ENCODE measurements around the gene TP53TG3D. TPM values are rescaled to one million over a fixed set of nuclear protein-coding genes. Genes with fewer than 3 reads are reported as not detected.
"Not testable (repeated sequence)": the region's sequence is repeated elsewhere in the genome, so short reads cannot be mapped to it uniquely, and the experiment has no call there.

The TP53TG3D gene, protein sequence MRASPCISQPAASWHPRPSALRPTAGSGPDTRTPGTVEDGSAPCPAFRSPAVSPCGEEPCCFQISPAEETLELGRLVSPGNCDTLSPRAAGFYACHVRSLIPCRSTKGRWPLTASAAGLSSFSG
- not detected in 2 replicates for polyA plus RNA-seq
- polyA minus RNA-seq: not detected in 2 replicates

DNA sequence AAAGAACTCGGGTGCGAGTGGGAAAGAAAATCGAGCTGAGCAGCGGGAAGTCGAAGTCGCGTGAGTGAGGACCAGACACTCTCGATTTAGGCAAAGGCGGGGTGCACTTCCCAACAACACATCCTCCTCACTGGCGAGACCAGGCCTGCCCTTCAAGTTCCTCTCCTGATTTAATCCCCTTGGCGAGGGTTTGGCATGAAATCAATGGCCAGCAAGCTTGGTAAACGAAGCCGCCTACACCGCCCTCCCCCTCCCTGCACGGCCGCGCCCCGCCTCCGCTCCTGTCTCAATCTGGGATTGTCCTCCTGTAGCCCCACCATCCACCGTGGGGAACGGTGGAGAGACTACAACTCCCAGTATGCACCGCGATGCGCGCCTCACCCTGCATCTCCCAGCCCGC, at the start of gene TP53TG3D:
Gene TP53TG3D, plus strand, starts transcription at position 301 of the 400 bp plus-strand sequence. Its CDS starts 68 bp downstream, at position 369.
- not testable (repeated sequence) for H3K27ac ChIP-seq (ENCODE audit: low read length); H3K9me2 ChIP-seq (ENCODE audit: insufficient read depth, low read length); H3K36me3 ChIP-seq (ENCODE audit: insufficient read depth, low read length); H3K4me3 ChIP-seq (ENCODE audit: low read length); H3K4me2 ChIP-seq (ENCODE audit: low read length); H3K79me2 ChIP-seq (replicated peaks; ENCODE audit: insufficient read depth, low read length); H3K27me3 ChIP-seq (ENCODE audit: insufficient read depth, low read depth, low read length); H3K9ac ChIP-seq (ENCODE audit: low read length); H2AFZ ChIP-seq (ENCODE audit: low read depth, low read length); H3F3A ChIP-seq (ENCODE audit: insufficient read depth, low read length, poor library complexity, severe bottlenecking); H3K9me3 ChIP-seq (ENCODE audit: low read length); H4K20me1 ChIP-seq (ENCODE audit: insufficient read depth)

DNA sequence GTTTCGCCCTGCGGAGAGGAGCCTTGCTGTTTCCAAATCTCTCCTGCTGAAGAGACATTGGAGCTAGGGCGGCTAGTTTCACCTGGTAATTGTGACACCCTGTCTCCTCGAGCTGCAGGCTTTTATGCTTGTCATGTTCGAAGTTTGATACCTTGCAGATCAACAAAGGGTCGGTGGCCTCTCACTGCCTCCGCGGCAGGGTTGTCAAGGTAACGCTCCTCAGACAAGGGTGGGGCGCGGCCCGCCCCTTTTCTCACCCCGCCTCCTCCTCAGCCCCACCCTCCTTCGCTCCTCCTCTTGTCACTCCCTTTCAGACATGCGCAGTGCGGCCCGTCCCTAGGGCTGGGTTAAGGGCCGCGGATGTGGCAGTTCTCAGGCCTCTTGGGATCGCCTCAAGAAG, 421 bp downstream of the TP53TG3D start:
- not testable (repeated sequence) for H3K9me3 ChIP-seq (ENCODE audit: low read length); H3F3A ChIP-seq (ENCODE audit: insufficient read depth, low read length, poor library complexity, severe bottlenecking)

DNA sequence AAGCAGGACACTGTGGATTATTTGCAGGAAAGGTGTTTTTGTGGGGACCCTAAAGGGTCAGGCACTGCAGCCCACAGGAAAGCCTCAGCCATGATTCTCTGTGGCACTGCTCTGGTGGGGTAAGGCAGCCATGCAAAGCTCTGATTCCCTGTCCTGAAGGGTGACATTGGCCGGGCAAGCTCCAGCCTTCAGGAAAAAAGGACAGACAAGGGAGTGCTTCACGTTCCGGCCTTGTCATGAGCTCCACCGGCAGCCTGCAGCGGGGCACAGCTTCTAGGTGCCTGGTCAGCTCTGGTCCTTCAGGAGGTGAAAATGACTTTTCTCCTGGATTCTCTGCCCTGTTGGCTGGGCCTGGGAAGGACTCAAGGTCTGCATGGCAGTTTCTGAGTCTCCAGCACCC, 8.4 kb downstream of the TP53TG3D start:
- not testable (repeated sequence) for H3K9me2 ChIP-seq (ENCODE audit: insufficient read depth, low read length); H3K36me3 ChIP-seq (ENCODE audit: insufficient read depth, low read length); H4K20me1 ChIP-seq (ENCODE audit: insufficient read depth); H3K27me3 ChIP-seq (ENCODE audit: insufficient read depth, low read depth, low read length); H3K4me2 ChIP-seq (ENCODE audit: low read length); H3F3A ChIP-seq (ENCODE audit: insufficient read depth, low read length, poor library complexity, severe bottlenecking); H3K9ac ChIP-seq (ENCODE audit: low read length); H3K4me3 ChIP-seq (ENCODE audit: low read length); H3K9me3 ChIP-seq (ENCODE audit: low read length); H3K79me2 ChIP-seq (replicated peaks; ENCODE audit: insufficient read depth, low read length); H2AFZ ChIP-seq (ENCODE audit: low read depth, low read length); H3K27ac ChIP-seq (ENCODE audit: low read length)

More for the DNA sequence above, 421 bp downstream of the TP53TG3D start:
- H3K9ac ChIP-seq (ENCODE audit: low read length); H3K4me2 ChIP-seq (ENCODE audit: low read length); H3K9me2 ChIP-seq (ENCODE audit: insufficient read depth, low read length); H3K27ac ChIP-seq (ENCODE audit: low read length); H3K4me3 ChIP-seq (ENCODE audit: low read length); H3K79me2 ChIP-seq (replicated peaks; ENCODE audit: insufficient read depth, low read length); H4K20me1 ChIP-seq (ENCODE audit: insufficient read depth); H3K27me3 ChIP-seq (ENCODE audit: insufficient read depth, low read depth, low read length); H2AFZ ChIP-seq (ENCODE audit: low read depth, low read length); H3K36me3 ChIP-seq (ENCODE audit: insufficient read depth, low read length): not testable (repeated sequence)

DNA sequence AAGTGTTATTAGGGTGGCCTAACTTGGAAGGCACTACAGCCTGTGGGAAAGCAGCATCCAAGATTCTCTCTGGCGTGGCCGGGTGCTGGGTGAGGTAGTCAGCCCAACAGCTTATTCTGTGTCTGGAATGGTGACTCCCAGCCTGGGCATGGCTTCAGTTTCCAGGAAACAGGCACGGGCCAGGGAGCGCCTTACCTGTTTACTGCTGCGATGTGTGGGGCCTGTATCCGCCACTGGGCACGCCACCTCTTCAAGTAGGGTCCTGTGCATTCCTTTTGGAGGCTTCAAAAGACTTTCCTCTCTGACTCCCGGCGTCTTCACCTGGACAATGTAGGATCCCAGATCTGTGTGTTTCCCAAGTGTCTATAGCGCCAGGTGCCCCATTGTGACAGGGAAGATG, 10.5 kb downstream of the TP53TG3D start:
- not testable (repeated sequence) for H3K27ac ChIP-seq (ENCODE audit: low read length); H3K4me3 ChIP-seq (ENCODE audit: low read length); H2AFZ ChIP-seq (ENCODE audit: low read depth, low read length); H3K9me2 ChIP-seq (ENCODE audit: insufficient read depth, low read length); H3K27me3 ChIP-seq (ENCODE audit: insufficient read depth, low read depth, low read length); H4K20me1 ChIP-seq (ENCODE audit: insufficient read depth); H3K79me2 ChIP-seq (replicated peaks; ENCODE audit: insufficient read depth, low read length); H3F3A ChIP-seq (ENCODE audit: insufficient read depth, low read length, poor library complexity, severe bottlenecking); H3K9ac ChIP-seq (ENCODE audit: low read length); H3K4me2 ChIP-seq (ENCODE audit: low read length); H3K9me3 ChIP-seq (ENCODE audit: low read length); H3K36me3 ChIP-seq (ENCODE audit: insufficient read depth, low read length)

DNA sequence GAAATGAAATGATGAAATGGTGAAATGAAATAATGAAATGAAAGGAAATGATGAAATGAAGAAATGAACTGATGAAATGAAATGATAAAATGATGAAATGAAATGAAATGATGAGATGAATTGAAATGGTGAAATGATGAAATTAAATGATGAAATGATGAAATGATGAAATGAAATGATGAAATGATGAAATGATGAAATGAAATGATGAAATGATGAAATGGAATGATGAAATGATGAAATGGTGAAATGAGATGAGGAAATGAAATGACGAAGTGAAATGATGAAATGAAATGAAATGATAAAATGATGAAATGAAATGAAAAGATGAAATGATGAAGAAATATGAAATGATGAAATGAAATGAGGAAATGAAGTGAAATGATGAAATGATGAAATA, 28.8 kb downstream of the TP53TG3D start:
- not testable (repeated sequence) for H3K9me2 ChIP-seq (ENCODE audit: insufficient read depth, low read length); H3K27me3 ChIP-seq (ENCODE audit: insufficient read depth, low read depth, low read length); H3K27ac ChIP-seq (ENCODE audit: low read length); H3F3A ChIP-seq (ENCODE audit: insufficient read depth, low read length, poor library complexity, severe bottlenecking); H3K79me2 ChIP-seq (replicated peaks; ENCODE audit: insufficient read depth, low read length); H4K20me1 ChIP-seq (ENCODE audit: insufficient read depth); H3K9ac ChIP-seq (ENCODE audit: low read length); H3K4me3 ChIP-seq (ENCODE audit: low read length); H3K9me3 ChIP-seq (ENCODE audit: low read length); H3K4me2 ChIP-seq (ENCODE audit: low read length); H3K36me3 ChIP-seq (ENCODE audit: insufficient read depth, low read length); H2AFZ ChIP-seq (ENCODE audit: low read depth, low read length)

DNA sequence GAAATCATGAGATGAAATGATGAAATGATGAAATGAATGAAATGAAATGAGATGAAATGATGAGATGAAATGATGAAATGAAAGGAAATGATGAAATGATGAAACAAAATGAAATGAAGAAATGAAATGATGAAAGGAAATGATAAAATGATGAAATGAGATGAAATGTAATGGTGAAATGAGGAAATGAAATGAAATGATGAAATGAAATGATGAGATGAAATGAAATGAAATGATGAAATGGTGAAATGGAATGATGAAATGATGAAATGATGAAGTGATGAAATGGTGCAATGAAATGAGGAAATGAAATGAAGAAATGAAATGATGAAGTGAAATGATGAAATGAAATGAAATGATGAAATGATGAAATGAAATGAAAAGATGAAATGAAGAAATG, 29.9 kb downstream of the TP53TG3D start:
- not testable (repeated sequence) for H3K27me3 ChIP-seq (ENCODE audit: insufficient read depth, low read depth, low read length); H3K27ac ChIP-seq (ENCODE audit: low read length); H3K9ac ChIP-seq (ENCODE audit: low read length); H3K36me3 ChIP-seq (ENCODE audit: insufficient read depth, low read length); H3K4me3 ChIP-seq (ENCODE audit: low read length); H3K9me3 ChIP-seq (ENCODE audit: low read length); H3F3A ChIP-seq (ENCODE audit: insufficient read depth, low read length, poor library complexity, severe bottlenecking); H3K4me2 ChIP-seq (ENCODE audit: low read length); H2AFZ ChIP-seq (ENCODE audit: low read depth, low read length); H4K20me1 ChIP-seq (ENCODE audit: insufficient read depth); H3K79me2 ChIP-seq (replicated peaks; ENCODE audit: insufficient read depth, low read length); H3K9me2 ChIP-seq (ENCODE audit: insufficient read depth, low read length)

DNA sequence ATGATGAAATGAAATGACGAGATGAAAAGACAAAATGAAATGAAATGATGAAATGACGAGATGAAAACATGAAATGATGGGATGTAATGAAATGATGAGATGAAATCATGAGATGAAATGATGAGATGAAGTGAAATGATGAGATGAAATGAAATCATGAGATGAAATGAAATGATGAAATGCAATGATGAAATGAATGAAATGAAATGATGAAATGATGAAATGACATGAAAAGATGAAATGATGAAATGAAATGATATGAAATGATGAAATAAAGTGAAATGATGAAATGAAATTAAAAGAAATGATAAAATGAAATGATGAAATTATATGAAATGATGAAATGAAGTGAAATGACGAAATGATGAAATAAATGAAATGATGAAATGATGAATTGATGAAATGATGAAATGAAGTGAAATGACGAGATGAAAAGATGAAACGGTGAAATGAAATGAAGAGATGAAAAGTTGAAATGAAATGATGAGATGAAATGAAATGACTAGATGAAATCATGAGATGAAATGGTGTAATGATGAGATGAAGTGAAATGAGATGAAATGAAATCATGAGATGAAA, 30.9 kb downstream of the TP53TG3D start:
- not testable (repeated sequence) for H2AFZ ChIP-seq (ENCODE audit: low read depth, low read length); H3K9ac ChIP-seq (ENCODE audit: low read length); H3K36me3 ChIP-seq (ENCODE audit: insufficient read depth, low read length); H3F3A ChIP-seq (ENCODE audit: insufficient read depth, low read length, poor library complexity, severe bottlenecking); H3K9me2 ChIP-seq (ENCODE audit: insufficient read depth, low read length); H3K27ac ChIP-seq (ENCODE audit: low read length); H4K20me1 ChIP-seq (ENCODE audit: insufficient read depth); H3K4me3 ChIP-seq (ENCODE audit: low read length); H3K4me2 ChIP-seq (ENCODE audit: low read length); H3K27me3 ChIP-seq (ENCODE audit: insufficient read depth, low read depth, low read length); H3K79me2 ChIP-seq (replicated peaks; ENCODE audit: insufficient read depth, low read length); H3K9me3 ChIP-seq (ENCODE audit: low read length)

Data from neural cell (in vitro differentiated cells).